Thymus (tissue), 11 donors: ENCODE measurements around the gene CIB4. TPM values are rescaled to one million over a fixed set of nuclear protein-coding genes. Genes with fewer than 3 reads are reported as not detected.
"Not testable (repeated sequence)": the region's sequence is repeated elsewhere in the genome, so short reads cannot be mapped to it uniquely, and the experiment has no call there.

Source experiments
- DNase-seq, 9 donors: peaks; one replicate each; pipeline ENCODE4 v3.0.0-alpha.2; 2013; ENCODE audit warnings: low spot score in 9 of 9, low read depth in 6 of 9, missing footprints in 1 of 9
- H3K27ac ChIP-seq, 2 donors: one replicate each; pipeline ENCODE4 v1.5.1; 2013; ENCODE audit warnings: control low read depth in 1 of 2, low read depth in 1 of 2, low read length in 1 of 2, mild to moderate bottlenecking in 1 of 2, moderate library complexity in 1 of 2
- H3K27me3 ChIP-seq, 2 donors: one replicate each; pipeline ENCODE4 v1.5.1; 2013; ENCODE audit warnings: low read length in 1 of 2; ENCODE audit not compliant: control insufficient read depth in 2 of 2, insufficient read depth in 1 of 2
- H3K36me3 ChIP-seq, 2 donors: one replicate each; pipeline ENCODE4 v1.5.1; 2013; ENCODE audit warnings: low read length in 1 of 2, mild to moderate bottlenecking in 1 of 2, moderate library complexity in 1 of 2; ENCODE audit not compliant: control insufficient read depth in 2 of 2, insufficient read depth in 2 of 2
- H3K4me1 ChIP-seq, 2 donors: one replicate each; pipeline ENCODE4 v1.5.1; 2013; ENCODE audit warnings: low read length in 2 of 2; ENCODE audit not compliant: control insufficient read depth in 2 of 2, insufficient read depth in 2 of 2
- H3K4me3 ChIP-seq, 2 donors: one replicate each; pipeline ENCODE4 v1.5.1; 2013; ENCODE audit warnings: low read length in 2 of 2, control low read depth in 1 of 2, mild to moderate bottlenecking in 1 of 2
- H3K9me3 ChIP-seq, 2 donors: one replicate each; pipeline ENCODE4 v1.5.1; 2013; ENCODE audit warnings: low read length in 1 of 2, mild to moderate bottlenecking in 1 of 2; ENCODE audit not compliant: control insufficient read depth in 2 of 2, insufficient read depth in 1 of 2
- WGBS: extraction: QIAGEN DNeasy Blood & Tissue Kit; methylation state at CpG from one replicate; pipeline ENCODE4 v1.1.7; 2013; 5-methylcytosine and 5-hydroxymethylcytosine counted together
- polyA plus RNA-seq: library from polyadenylated mRNA; stranded (reverse); fragments of 200-250 nt; gene quantifications from one replicate; pipeline ENCODE4 v1.2.3, GENCODE V29; 2013
- total RNA-seq: library from RNA; stranded (reverse); fragments of 120-200 nt; gene quantifications from one replicate; pipeline ENCODE4 v1.2.4, GENCODE V29; 2013
- donor health status: healthy.

Gene CIB4
- total and polyA plus RNA-seq, 2 donors, result 0.19 TPM; not detected in 1

- no peak for DNase-seq
- peaks cover 3 to 47% of the 10 kb centered on the region in 2 donors for H3K27me3 ChIP-seq
- no peak overlapping the region for H3K27ac ChIP-seq
- H3K36me3 ChIP-seq, result no peaks in the 10 kb centered on the region
- no peaks in the 10 kb centered on the region for H3K4me1 ChIP-seq
- WGBS, result 89% methylated on average over 5 of the region's 5 CpGs
- no peaks in the 10 kb centered on the region for H3K9me3 ChIP-seq
- no peak overlapping the region for H3K4me3 ChIP-seq
Measured at GRCh38 chr2:26670931-26671460, 29.8 kb upstream of the CIB4 start.

- Histone ChIP-seq H3K27me3 (peaks cover 3 to 45% of the 10 kb centered on the region in 2 donors), H3K4me3 (no peak overlapping the region), H3K36me3 (no peaks in the 10 kb centered on the region), H3K4me1 (no peaks in the 10 kb centered on the region), H3K27ac (no peak overlapping the region), H3K9me3 (no peaks in the 10 kb centered on the region)
- 24% methylated on average over 3 of the region's 3 CpGs for WGBS
- no peak for DNase-seq
Measured at GRCh38 chr2:26670171-26670570, 29.0 kb upstream of the CIB4 start.

GRCh38 chr2:26668856-26669750 is 27.9 kb upstream of the CIB4 start:
- WGBS, result 66% methylated on average over 8 of the region's 8 CpGs
- H3K27ac ChIP-seq, result no peak overlapping the region
- H3K4me1 ChIP-seq, result no peaks in the 10 kb centered on the region
- H3K9me3 ChIP-seq, result no peaks in the 10 kb centered on the region
- DNase-seq, result no peak
- H3K27me3 ChIP-seq, result peaks cover 3 to 43% of the 10 kb centered on the region in 2 donors
- H3K36me3 ChIP-seq, result no peaks in the 10 kb centered on the region
- no peak overlapping the region for H3K4me3 ChIP-seq

GRCh38 chr2:26668041-26668440 is 26.9 kb upstream of the CIB4 start:
- H3K4me3 ChIP-seq, result no peak overlapping the region
- WGBS, result 93% methylated on average over 4 of the region's 4 CpGs
- H3K36me3 ChIP-seq, result no peaks in the 10 kb centered on the region
- DNase-seq, result no peak
- H3K27ac ChIP-seq, result no peak overlapping the region
- peaks cover 3 to 38% of the 10 kb centered on the region in 2 donors for H3K27me3 ChIP-seq
- no peaks in the 10 kb centered on the region for H3K4me1 ChIP-seq
- H3K9me3 ChIP-seq, result no peaks in the 10 kb centered on the region

- Histone ChIP-seq H3K9me3 (no peaks in the 10 kb centered on the region), H3K4me1 (no peaks in the 10 kb centered on the region), H3K27me3 (peaks cover 3 to 29% of the 10 kb centered on the region in 2 donors), H3K27ac (no peak overlapping the region), H3K4me3 (no peak overlapping the region), H3K36me3 (no peaks in the 10 kb centered on the region)
- 98% methylated on average over 2 of the region's 2 CpGs for WGBS
- DNase-seq, result no peak
Measured at GRCh38 chr2:26666671-26667070, 25.5 kb upstream of the CIB4 start.

- not testable (repeated sequence) for H3K27ac ChIP-seq, H3K36me3 ChIP-seq, DNase-seq, H3K4me3 ChIP-seq, H3K4me1 ChIP-seq, H3K9me3 ChIP-seq
- 96% methylated on average over 21 of the region's 21 CpGs for WGBS
- H3K27me3 ChIP-seq, result peaks cover 3 to 21% of the 10 kb centered on the region in 2 donors
Measured at GRCh38 chr2:26665296-26665695, 24.1 kb upstream of the CIB4 start.

GRCh38 chr2:26660363-26660962 is 19.3 kb upstream of the CIB4 start:
- peaks cover 0 to 4% of the 10 kb centered on the region in 2 donors for H3K27me3 ChIP-seq
- 92% methylated on average over 1 of the region's 1 CpG for WGBS
- H3K4me3 ChIP-seq, result no peak overlapping the region
- H3K27ac ChIP-seq, result no peak overlapping the region
- no peaks in the 10 kb centered on the region for H3K36me3 ChIP-seq
- DNase-seq, result no peak
- H3K4me1 ChIP-seq, result no peaks in the 10 kb centered on the region
- H3K9me3 ChIP-seq, result peaks cover 0 to 4% of the 10 kb centered on the region in 2 donors

- H3K27me3 ChIP-seq, result peaks cover 0 to 5% of the 10 kb centered on the region in 2 donors
- H3K4me1 ChIP-seq, result no peaks in the 10 kb centered on the region
- H3K27ac ChIP-seq, result no peak overlapping the region
- no peak overlapping the region for H3K4me3 ChIP-seq
- peaks cover 0 to 4% of the 10 kb centered on the region in 2 donors for H3K9me3 ChIP-seq
- H3K36me3 ChIP-seq, result no peaks in the 10 kb centered on the region
- DNase-seq, result no peak
- WGBS, result 85% methylated on average over 6 of the region's 6 CpGs
Measured at GRCh38 chr2:26658691-26659346, 17.7 kb upstream of the CIB4 start.

- Histone ChIP-seq H3K9me3 (peaks cover 0 to 7% of the 10 kb centered on the region in 2 donors), H3K27ac (no peak overlapping the region), H3K4me3 (no peak overlapping the region), H3K4me1 (no peaks in the 10 kb centered on the region), H3K27me3 (peaks cover 0 to 16% of the 10 kb centered on the region in 2 donors), H3K36me3 (no peaks in the 10 kb centered on the region)
- DNase-seq, result no peak
- WGBS, result 95% methylated on average over 4 of the region's 4 CpGs
Measured at GRCh38 chr2:26657265-26657664, 16.1 kb upstream of the CIB4 start.
